SU-DHL-6 (cell line): Measurements from ENCODE around the gene SYT7.

ENCODE experiments used
- EZH2phosphoT487 ChIP-seq: fragments of 200-600 bp; sonication (generic), shearing (Covaris generic); conservative IDR thresholded peaks from 2 replicates; pipeline ENCODE4 v1.6.1; 2018; ENCODE audit warnings: mild to moderate bottlenecking, antibody characterized with exemption, low read length, moderate library complexity, mixed read lengths
- TF ChIP-seq, protein P1 (sequence below): fragments of 200-600 bp; sonication (generic); IDR thresholded peaks from one replicate; pipeline ENCODE4 v1.5.1; 2017; ENCODE audit warnings: antibody characterized with exemption, mild to moderate bottlenecking, low read length, moderate library complexity; ENCODE audit not compliant: insufficient read depth, poor library complexity, severe bottlenecking

DNA sequence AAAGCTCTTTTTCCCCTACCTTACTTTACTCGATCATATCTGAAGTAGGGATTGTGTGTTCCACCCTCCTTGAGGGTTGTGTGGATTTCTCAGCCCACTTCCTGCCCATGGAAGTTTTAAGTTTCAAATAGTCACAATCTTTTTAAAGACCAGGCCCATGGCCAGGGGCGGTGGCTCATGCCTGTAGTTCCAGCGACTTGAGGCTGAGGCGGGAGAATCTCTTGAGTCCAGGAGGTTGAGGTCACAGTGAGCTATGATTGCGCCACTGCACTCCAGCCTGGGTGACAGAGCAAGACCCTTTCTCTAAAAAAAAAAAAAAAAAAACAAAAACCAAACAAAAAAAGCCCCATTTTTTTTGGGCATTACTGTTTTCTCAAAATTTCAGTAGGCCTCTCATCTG lies 108.6 kb downstream of the SYT7 start:
- TF ChIP-seq, protein P1, sequence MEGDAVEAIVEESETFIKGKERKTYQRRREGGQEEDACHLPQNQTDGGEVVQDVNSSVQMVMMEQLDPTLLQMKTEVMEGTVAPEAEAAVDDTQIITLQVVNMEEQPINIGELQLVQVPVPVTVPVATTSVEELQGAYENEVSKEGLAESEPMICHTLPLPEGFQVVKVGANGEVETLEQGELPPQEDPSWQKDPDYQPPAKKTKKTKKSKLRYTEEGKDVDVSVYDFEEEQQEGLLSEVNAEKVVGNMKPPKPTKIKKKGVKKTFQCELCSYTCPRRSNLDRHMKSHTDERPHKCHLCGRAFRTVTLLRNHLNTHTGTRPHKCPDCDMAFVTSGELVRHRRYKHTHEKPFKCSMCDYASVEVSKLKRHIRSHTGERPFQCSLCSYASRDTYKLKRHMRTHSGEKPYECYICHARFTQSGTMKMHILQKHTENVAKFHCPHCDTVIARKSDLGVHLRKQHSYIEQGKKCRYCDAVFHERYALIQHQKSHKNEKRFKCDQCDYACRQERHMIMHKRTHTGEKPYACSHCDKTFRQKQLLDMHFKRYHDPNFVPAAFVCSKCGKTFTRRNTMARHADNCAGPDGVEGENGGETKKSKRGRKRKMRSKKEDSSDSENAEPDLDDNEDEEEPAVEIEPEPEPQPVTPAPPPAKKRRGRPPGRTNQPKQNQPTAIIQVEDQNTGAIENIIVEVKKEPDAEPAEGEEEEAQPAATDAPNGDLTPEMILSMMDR = no peak
- no peak for TF ChIP-seq EZH2phosphoT487
